Measurements from ENCODE around the gene DGKQ.

Gene DGKQ

GRCh38 chr4:997375-998071 lies 24.2 kb upstream of the DGKQ start:
- Histone ChIP-seq H3K4me1 (ENCODE audit: insufficient read depth, insufficient read length) (peaks cover 33% of the 10 kb centered on the region), H3K4me3 (ENCODE audit: insufficient read length, low read depth) (peak overlapping the region; percentile 46), H3K36me3 (ENCODE audit: insufficient read depth, insufficient read length, low read length) (no peaks in the 10 kb centered on the region), H3K9me3 (ENCODE audit: insufficient read depth, low read length) (no peaks in the 10 kb centered on the region), H3K27me3 (ENCODE audit: insufficient read depth, insufficient read length) (peaks cover 70% of the 10 kb centered on the region), H3K9ac (ENCODE audit: insufficient read length, low read depth) (peak overlapping the region; percentile 61)
- no peak for DNase-seq (ENCODE audit: low read depth, low spot score)
- TF ChIP-seq SUZ12 (IDR thresholded peaks at IDR 0.05; ENCODE audit: extremely low read depth, insufficient read depth, insufficient read length) (no peak), YY1 (IDR thresholded peaks at IDR 0.05; ENCODE audit: insufficient read depth, insufficient read length) (no peak), ZNF274 (IDR thresholded peaks at IDR 0.05; ENCODE audit: low read depth, low read length) (no peak)

GRCh38 chr4:996997-997374 lies 23.6 kb upstream of the DGKQ start:
- DNase-seq (ENCODE audit: low read depth, low spot score), result no peak
- no peak for TF ChIP-seq YY1 (IDR thresholded peaks at IDR 0.05; ENCODE audit: insufficient read depth, insufficient read length)
- TF ChIP-seq SUZ12 (IDR thresholded peaks at IDR 0.05; ENCODE audit: extremely low read depth, insufficient read depth, insufficient read length), result no peak
- TF ChIP-seq ZNF274 (IDR thresholded peaks at IDR 0.05; ENCODE audit: low read depth, low read length), result no peak
- Histone ChIP-seq H3K27me3 (ENCODE audit: insufficient read depth, insufficient read length) (peaks cover 65% of the 10 kb centered on the region), H3K4me3 (ENCODE audit: insufficient read length, low read depth) (no peak overlapping the region), H3K36me3 (ENCODE audit: insufficient read depth, insufficient read length, low read length) (no peaks in the 10 kb centered on the region), H3K9ac (ENCODE audit: insufficient read length, low read depth) (peak overlapping the region; percentile 2), H3K4me1 (ENCODE audit: insufficient read depth, insufficient read length) (peaks cover 33% of the 10 kb centered on the region), H3K9me3 (ENCODE audit: insufficient read depth, low read length) (no peaks in the 10 kb centered on the region)

GRCh38 chr4:996030-996996 lies 22.9 kb upstream of the DGKQ start:
- Histone ChIP-seq H3K9me3 (ENCODE audit: insufficient read depth, low read length) (no peaks in the 10 kb centered on the region), H3K4me1 (ENCODE audit: insufficient read depth, insufficient read length) (peaks cover 33% of the 10 kb centered on the region), H3K4me3 (ENCODE audit: insufficient read length, low read depth) (no peak overlapping the region), H3K27me3 (ENCODE audit: insufficient read depth, insufficient read length) (peaks cover 58% of the 10 kb centered on the region), H3K9ac (ENCODE audit: insufficient read length, low read depth) (peak overlapping the region; percentile 53), H3K36me3 (ENCODE audit: insufficient read depth, insufficient read length, low read length) (no peaks in the 10 kb centered on the region)
- DNase-seq (ENCODE audit: low read depth, low spot score), result no peak
- no peak for TF ChIP-seq SUZ12 (IDR thresholded peaks at IDR 0.05; ENCODE audit: extremely low read depth, insufficient read depth, insufficient read length)
- no peak for TF ChIP-seq YY1 (IDR thresholded peaks at IDR 0.05; ENCODE audit: insufficient read depth, insufficient read length)
- TF ChIP-seq ZNF274 (IDR thresholded peaks at IDR 0.05; ENCODE audit: low read depth, low read length), result no peak

GRCh38 chr4:995311-996026 lies 22.1 kb upstream of the DGKQ start:
- H3K4me1 ChIP-seq (ENCODE audit: insufficient read depth, insufficient read length), result peaks cover 33% of the 10 kb centered on the region
- H3K36me3 ChIP-seq (ENCODE audit: insufficient read depth, insufficient read length, low read length), result no peaks in the 10 kb centered on the region
- peaks cover 50% of the 10 kb centered on the region for H3K27me3 ChIP-seq (ENCODE audit: insufficient read depth, insufficient read length)
- no peak for TF ChIP-seq SUZ12 (IDR thresholded peaks at IDR 0.05; ENCODE audit: extremely low read depth, insufficient read depth, insufficient read length)
- no peak for TF ChIP-seq YY1 (IDR thresholded peaks at IDR 0.05; ENCODE audit: insufficient read depth, insufficient read length)
- no peak for TF ChIP-seq ZNF274 (IDR thresholded peaks at IDR 0.05; ENCODE audit: low read depth, low read length)
- no peaks in the 10 kb centered on the region for H3K9me3 ChIP-seq (ENCODE audit: insufficient read depth, low read length)
- peak overlapping the region; percentile 53 for H3K9ac ChIP-seq (ENCODE audit: insufficient read length, low read depth)
- no peak overlapping the region for H3K4me3 ChIP-seq (ENCODE audit: insufficient read length, low read depth)
- no peak for DNase-seq (ENCODE audit: low read depth, low spot score)

- Histone ChIP-seq H3K36me3 (ENCODE audit: insufficient read depth, insufficient read length, low read length) (peaks cover 7% of the 10 kb centered on the region), H3K4me3 (ENCODE audit: insufficient read length, low read depth) (no peak within 1 kb of the TSS), H3K9ac (ENCODE audit: insufficient read length, low read depth) (peak within 1 kb of the TSS; percentile 34), H3K27me3 (ENCODE audit: insufficient read depth, insufficient read length) (peaks cover 32% of the 10 kb centered on the region), H3K9me3 (ENCODE audit: insufficient read depth, low read length) (no peaks in the 10 kb centered on the region), H3K4me1 (ENCODE audit: insufficient read depth, insufficient read length) (peaks cover 28% of the 10 kb centered on the region)
- DNase-seq (ENCODE audit: low read depth, low spot score), result no peak
- TF ChIP-seq ZNF274 (IDR thresholded peaks at IDR 0.05; ENCODE audit: low read depth, low read length) (no peak), SUZ12 (IDR thresholded peaks at IDR 0.05; ENCODE audit: extremely low read depth, insufficient read depth, insufficient read length) (no peak), YY1 (IDR thresholded peaks at IDR 0.05; ENCODE audit: insufficient read depth, insufficient read length) (no peak)
Observed at GRCh38 chr4:993111-994029, 20.0 kb upstream of the DGKQ start, which contains the start of gene SLC26A1. Gene SLC26A1 (minus strand): TSS chr4:993404. CDS start chr4:991703, 1,701 bp downstream.

Data from NT2/D1 (cell line).